ENCODE measurements around the gene CD79B.
"Not testable (repeated sequence)": the region's sequence is repeated elsewhere in the genome, so short reads cannot be mapped to it uniquely, and the experiment has no call there.

- TF ChIP-seq PHF8 (CRISPR knock-in tag; IDR thresholded peaks at IDR 0.05); GABPA (IDR thresholded peaks at IDR 0.05; ENCODE audit: low read depth, low read length); GABPA (CRISPR knock-in tag; IDR thresholded peaks at IDR 0.05; ENCODE audit: low read depth); HMG20B (CRISPR knock-in tag; conservative IDR thresholded peaks at IDR 0.05); ZNF841 (CRISPR knock-in tag; IDR thresholded peaks at IDR 0.05; ENCODE audit: borderline replicate concordance); GLI4 (CRISPR knock-in tag; IDR thresholded peaks at IDR 0.05; ENCODE audit: borderline replicate concordance); TEAD3 (CRISPR knock-in tag; optimal IDR thresholded peaks at IDR 0.05; ENCODE audit: borderline replicate concordance); CTCF (CRISPR knock-in tag; IDR thresholded peaks at IDR 0.05); GZF1 (CRISPR knock-in tag; IDR thresholded peaks at IDR 0.05); RBFOX2 (IDR thresholded peaks at IDR 0.05; ENCODE audit: low read depth, low read length); TCF7 (IDR thresholded peaks at IDR 0.05; ENCODE audit: low read depth): not testable (repeated sequence)
Measured at GRCh38 chr17:63922402-63922801, 9.7 kb downstream of the CD79B start.
